Neural cell (in vitro differentiated cells): Measurements from ENCODE around the gene LCORL. TPM values are rescaled to one million over a fixed set of nuclear protein-coding genes. Genes with fewer than 3 reads are reported as not detected.

Experiments
- H2AFZ ChIP-seq: fragments of 200-600, 300-800 bp; sonication (generic), shearing (Covaris generic); 2 replicates; pipeline ENCODE4 v1.6.0; 2014; ENCODE audit warnings: low read depth, mild to moderate bottlenecking, antibody characterized with exemption, low read length, moderate library complexity
- H3F3A ChIP-seq: fragments of 200-600 bp; shearing (Covaris generic); 2 replicates; pipeline ENCODE4 v1.6.1; 2016; ENCODE audit warnings: mild to moderate bottlenecking, moderate library complexity, mixed read lengths, antibody characterized with exemption, low read length; ENCODE audit not compliant: insufficient read depth, poor library complexity, severe bottlenecking
- H3K27ac ChIP-seq: fragments of 200-600, 300-800 bp; sonication (generic), shearing (Covaris generic); 2 replicates; pipeline ENCODE4 v1.5.1; 2014; ENCODE audit warnings: mild to moderate bottlenecking, low read length, moderate library complexity
- H3K27me3 ChIP-seq: fragments of 300-800, 200-600 bp; sonication (generic), shearing (Covaris generic); 2 replicates; pipeline ENCODE4 v1.6.0; 2014; ENCODE audit warnings: mild to moderate bottlenecking, low read depth, low read length, moderate library complexity; ENCODE audit not compliant: insufficient read depth
- H3K36me3 ChIP-seq: fragments of 300-800, 200-600 bp; sonication (generic), shearing (Covaris generic); 2 replicates; pipeline ENCODE4 v1.5.1; 2014; ENCODE audit warnings: mild to moderate bottlenecking, antibody characterized with exemption, low read length, moderate library complexity; ENCODE audit not compliant: insufficient read depth
- H3K4me2 ChIP-seq: fragments of 300-800, 200-600 bp; sonication (generic), shearing (Covaris generic); 2 replicates; pipeline ENCODE4 v1.6.0; 2014; ENCODE audit warnings: mild to moderate bottlenecking, low read length
- H3K4me3 ChIP-seq: fragments of 300-800, 200-600 bp; sonication (generic), shearing (Covaris generic); 2 replicates; pipeline ENCODE4 v1.5.1; 2014; ENCODE audit warnings: mild to moderate bottlenecking, low read length, moderate library complexity
- H3K79me2 ChIP-seq: fragments of 200-600 bp; shearing (Covaris generic); replicated peaks from 2 replicates; pipeline ENCODE4 v1.6.0; 2014; ENCODE audit warnings: mild to moderate bottlenecking, low read length, moderate library complexity; ENCODE audit not compliant: insufficient read depth
- H3K9ac ChIP-seq: fragments of 300-800, 200-600 bp; sonication (generic), shearing (Covaris generic); 2 replicates; pipeline ENCODE4 v1.6.1; 2016; ENCODE audit warnings: mild to moderate bottlenecking, low read length, mixed read lengths
- H3K9me2 ChIP-seq: fragments of 200-600 bp; shearing (Covaris generic); 2 replicates; pipeline ENCODE4 v1.6.1; 2016; ENCODE audit warnings: mild to moderate bottlenecking, low read length, mixed read lengths; ENCODE audit not compliant: insufficient read depth
- H3K9me3 ChIP-seq: fragments of 200-600, 300-800 bp; sonication (generic), shearing (Covaris generic); 2 replicates; pipeline ENCODE4 v1.6.1; 2016; ENCODE audit warnings: mild to moderate bottlenecking, mixed run types, low read length, moderate library complexity, mixed read lengths
- H4K20me1 ChIP-seq: fragments of 200-600 bp; shearing (Covaris generic); 2 replicates; pipeline ENCODE4 v1.6.1; 2016; ENCODE audit warnings: mild to moderate bottlenecking, mixed run types; ENCODE audit not compliant: insufficient read depth
- EP300 ChIP-seq: fragments of 450-650 bp; conservative IDR thresholded peaks from 2 replicates; pipeline ENCODE4 v1.6.1; 2014; ENCODE audit warnings: antibody characterized with exemption, mild to moderate bottlenecking, moderate library complexity; ENCODE audit not compliant: poor library complexity, severe bottlenecking
- EZH2 ChIP-seq: fragments of 200-600, 300-800 bp; shearing (Covaris generic), sonication (generic); IDR thresholded peaks from 2 replicates; pipeline ENCODE4 v1.6.1; 2014; ENCODE audit warnings: antibody characterized with exemption, low read length, borderline replicate concordance, mild to moderate bottlenecking; ENCODE audit not compliant: insufficient read depth, poor library complexity, severe bottlenecking
- MXI1 ChIP-seq: fragments of 450-650 bp; conservative IDR thresholded peaks from 2 replicates; pipeline ENCODE4 v1.6.1; 2014; ENCODE audit warnings: antibody characterized with exemption, mild to moderate bottlenecking; ENCODE audit not compliant: poor library complexity, severe bottlenecking
- POLR2AphosphoS5 ChIP-seq: IDR thresholded peaks from 2 replicates; pipeline ENCODE4 v1.6.1; 2012
- RAD21 ChIP-seq: fragments of 450-650 bp; conservative IDR thresholded peaks from 2 replicates; pipeline ENCODE4 v1.6.1; 2014; ENCODE audit warnings: antibody characterized with exemption, mild to moderate bottlenecking, moderate library complexity
- SMC3 ChIP-seq: fragments of 450-650 bp; conservative IDR thresholded peaks from 2 replicates; pipeline ENCODE4 v1.6.1; 2014; ENCODE audit warnings: antibody characterized with exemption, mild to moderate bottlenecking, moderate library complexity; ENCODE audit not compliant: poor library complexity
- TAF1 ChIP-seq: IDR thresholded peaks from 2 replicates; pipeline ENCODE4 v1.6.1; 2012; ENCODE audit warnings: low read depth
- polyA plus RNA-seq: library from polyadenylated mRNA; depleted of rRNA; stranded (reverse); fragments of >200 nt; gene quantifications from 2 replicates; pipeline ENCODE4 v1.2.3, GENCODE V29; 2014
- TF ChIP-seq, protein P1 (sequence below): IDR thresholded peaks from 2 replicates; pipeline ENCODE4 v1.6.1; 2012; ENCODE audit warnings: borderline replicate concordance
- TF ChIP-seq, protein P2 (sequence below): fragments of 450-650 bp; IDR thresholded peaks from 2 replicates; pipeline ENCODE4 v1.5.1; 2014; ENCODE audit warnings: antibody characterized with exemption, mild to moderate bottlenecking, moderate library complexity; ENCODE audit not compliant: poor library complexity, severe bottlenecking

The LCORL gene
- polyA plus RNA-seq, 1 donor from 2014 or later: 49.0 TPM

DNA sequence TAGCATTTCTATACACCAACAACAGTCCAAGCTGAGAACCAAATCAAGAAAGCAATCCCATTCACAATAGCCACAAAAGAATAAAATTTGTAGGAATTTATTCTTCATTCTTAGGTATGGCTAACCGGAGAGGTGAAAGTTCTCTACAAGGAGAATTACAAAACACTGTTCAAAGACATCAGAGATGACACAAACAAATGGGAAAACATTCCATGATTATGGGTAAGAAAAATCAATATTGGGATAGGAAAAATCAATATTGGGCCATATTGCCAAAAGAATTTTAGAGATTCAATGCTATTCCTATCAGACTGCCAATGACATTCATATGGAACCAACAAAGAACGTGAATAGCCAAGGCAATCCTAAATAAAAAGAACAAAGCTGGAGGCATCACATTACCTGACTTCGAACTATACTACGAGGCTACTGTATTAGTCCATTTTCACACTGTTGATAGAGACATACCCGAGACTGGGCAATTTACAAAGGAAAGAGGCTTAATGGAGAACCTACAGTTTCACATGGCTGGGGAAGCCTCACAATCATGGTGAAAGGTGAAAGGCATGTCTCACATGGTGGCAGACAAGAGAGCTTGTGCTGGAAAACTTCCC is 161.7 kb downstream of the LCORL start:
- H3K9me3 ChIP-seq: no peaks in the 10 kb centered on the region
- H3F3A ChIP-seq: no peaks in the 10 kb centered on the region
- TF ChIP-seq EP300: no peak
- TF ChIP-seq TAF1: no peak
- no peak for TF ChIP-seq RAD21
- TF ChIP-seq SMC3: no peak
- TF ChIP-seq EZH2: no peak
- no peak for TF ChIP-seq POLR2AphosphoS5
- TF ChIP-seq MXI1: no peak
- TF ChIP-seq, protein P1, sequence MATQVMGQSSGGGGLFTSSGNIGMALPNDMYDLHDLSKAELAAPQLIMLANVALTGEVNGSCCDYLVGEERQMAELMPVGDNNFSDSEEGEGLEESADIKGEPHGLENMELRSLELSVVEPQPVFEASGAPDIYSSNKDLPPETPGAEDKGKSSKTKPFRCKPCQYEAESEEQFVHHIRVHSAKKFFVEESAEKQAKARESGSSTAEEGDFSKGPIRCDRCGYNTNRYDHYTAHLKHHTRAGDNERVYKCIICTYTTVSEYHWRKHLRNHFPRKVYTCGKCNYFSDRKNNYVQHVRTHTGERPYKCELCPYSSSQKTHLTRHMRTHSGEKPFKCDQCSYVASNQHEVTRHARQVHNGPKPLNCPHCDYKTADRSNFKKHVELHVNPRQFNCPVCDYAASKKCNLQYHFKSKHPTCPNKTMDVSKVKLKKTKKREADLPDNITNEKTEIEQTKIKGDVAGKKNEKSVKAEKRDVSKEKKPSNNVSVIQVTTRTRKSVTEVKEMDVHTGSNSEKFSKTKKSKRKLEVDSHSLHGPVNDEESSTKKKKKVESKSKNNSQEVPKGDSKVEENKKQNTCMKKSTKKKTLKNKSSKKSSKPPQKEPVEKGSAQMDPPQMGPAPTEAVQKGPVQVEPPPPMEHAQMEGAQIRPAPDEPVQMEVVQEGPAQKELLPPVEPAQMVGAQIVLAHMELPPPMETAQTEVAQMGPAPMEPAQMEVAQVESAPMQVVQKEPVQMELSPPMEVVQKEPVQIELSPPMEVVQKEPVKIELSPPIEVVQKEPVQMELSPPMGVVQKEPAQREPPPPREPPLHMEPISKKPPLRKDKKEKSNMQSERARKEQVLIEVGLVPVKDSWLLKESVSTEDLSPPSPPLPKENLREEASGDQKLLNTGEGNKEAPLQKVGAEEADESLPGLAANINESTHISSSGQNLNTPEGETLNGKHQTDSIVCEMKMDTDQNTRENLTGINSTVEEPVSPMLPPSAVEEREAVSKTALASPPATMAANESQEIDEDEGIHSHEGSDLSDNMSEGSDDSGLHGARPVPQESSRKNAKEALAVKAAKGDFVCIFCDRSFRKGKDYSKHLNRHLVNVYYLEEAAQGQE: no peak
- TF ChIP-seq, protein P2, sequence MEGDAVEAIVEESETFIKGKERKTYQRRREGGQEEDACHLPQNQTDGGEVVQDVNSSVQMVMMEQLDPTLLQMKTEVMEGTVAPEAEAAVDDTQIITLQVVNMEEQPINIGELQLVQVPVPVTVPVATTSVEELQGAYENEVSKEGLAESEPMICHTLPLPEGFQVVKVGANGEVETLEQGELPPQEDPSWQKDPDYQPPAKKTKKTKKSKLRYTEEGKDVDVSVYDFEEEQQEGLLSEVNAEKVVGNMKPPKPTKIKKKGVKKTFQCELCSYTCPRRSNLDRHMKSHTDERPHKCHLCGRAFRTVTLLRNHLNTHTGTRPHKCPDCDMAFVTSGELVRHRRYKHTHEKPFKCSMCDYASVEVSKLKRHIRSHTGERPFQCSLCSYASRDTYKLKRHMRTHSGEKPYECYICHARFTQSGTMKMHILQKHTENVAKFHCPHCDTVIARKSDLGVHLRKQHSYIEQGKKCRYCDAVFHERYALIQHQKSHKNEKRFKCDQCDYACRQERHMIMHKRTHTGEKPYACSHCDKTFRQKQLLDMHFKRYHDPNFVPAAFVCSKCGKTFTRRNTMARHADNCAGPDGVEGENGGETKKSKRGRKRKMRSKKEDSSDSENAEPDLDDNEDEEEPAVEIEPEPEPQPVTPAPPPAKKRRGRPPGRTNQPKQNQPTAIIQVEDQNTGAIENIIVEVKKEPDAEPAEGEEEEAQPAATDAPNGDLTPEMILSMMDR: no peak
- no peaks in the 10 kb centered on the region for H3K27me3 ChIP-seq
- H3K9me2 ChIP-seq: no peaks in the 10 kb centered on the region
- H3K4me2 ChIP-seq: no peak overlapping the region
- H4K20me1 ChIP-seq: no peaks in the 10 kb centered on the region
- H3K4me3 ChIP-seq: no peak overlapping the region
- no peak overlapping the region for H2AFZ ChIP-seq
- H3K9ac ChIP-seq: no peak overlapping the region
- no peaks in the 10 kb centered on the region for H3K79me2 ChIP-seq
- peaks cover 10% of the 10 kb centered on the region for H3K36me3 ChIP-seq
- no peak overlapping the region for H3K27ac ChIP-seq

DNA sequence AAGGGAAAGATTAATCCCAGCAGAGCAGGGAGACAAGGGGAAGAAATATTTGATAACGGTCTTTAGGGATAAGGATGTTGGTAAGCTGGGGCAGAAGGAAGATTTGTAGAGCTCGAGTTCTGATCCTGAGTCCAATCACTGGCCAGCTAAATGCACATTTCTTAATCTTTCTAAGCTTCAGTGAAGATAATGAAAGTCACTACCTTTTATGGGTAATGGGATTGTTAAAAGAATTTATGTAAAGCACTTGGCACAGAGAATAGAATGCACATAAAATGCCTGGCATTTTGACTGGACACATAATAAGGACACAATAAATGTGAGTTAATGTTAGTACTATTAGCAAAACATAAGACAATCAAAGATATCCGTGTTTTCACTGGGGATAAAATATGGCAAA is 167.5 kb downstream of the LCORL start:
- no peaks in the 10 kb centered on the region for H3K36me3 ChIP-seq
- H3K4me3 ChIP-seq: no peak overlapping the region

More for the DNA sequence above, 167.5 kb downstream of the LCORL start:
- no peak overlapping the region for H3K9ac ChIP-seq
- H3K27ac ChIP-seq: no peak overlapping the region
- no peaks in the 10 kb centered on the region for H3K9me2 ChIP-seq
- no peaks in the 10 kb centered on the region for H3F3A ChIP-seq
- no peak overlapping the region for H3K4me2 ChIP-seq
- no peaks in the 10 kb centered on the region for H3K9me3 ChIP-seq
- H4K20me1 ChIP-seq: no peaks in the 10 kb centered on the region
- no peak overlapping the region for H2AFZ ChIP-seq
- H3K79me2 ChIP-seq: no peaks in the 10 kb centered on the region
- no peaks in the 10 kb centered on the region for H3K27me3 ChIP-seq
- no peak for TF ChIP-seq RAD21
- TF ChIP-seq POLR2AphosphoS5: no peak
- no peak for TF ChIP-seq EZH2
- no peak for TF ChIP-seq EP300
- no peak for TF ChIP-seq MXI1
- TF ChIP-seq, protein P2: no peak
- TF ChIP-seq TAF1: no peak
- TF ChIP-seq, protein P1: no peak
